Heart left ventricle (tissue), 16 donors: ENCODE results near the gene CSMD2. TPM values are rescaled to one million over a fixed set of nuclear protein-coding genes. Genes with fewer than 3 reads are reported as not detected.

ENCODE experiments used
- ATAC-seq, 4 donors: fragments of 200-7000 bp; cut with Tn5 transposase; one replicate each; pipeline ENCODE4 v1.9.1; 2020 to 2022; ENCODE audit warnings: moderate library complexity in 4 of 4, mild to moderate bottlenecking in 3 of 4, moderate number of reproducible peaks in 1 of 4
- DNase-seq, 5 donors: peaks; one replicate each; pipeline ENCODE4 v3.0.0-alpha.2; 2020
- H3K27ac ChIP-seq, 12 donors: fragments of 200-600 bp; sonication (generic) in 4 of 12; one replicate each; pipeline versions ENCODE4 v1.5.0 to v1.8.0; 2016 to 2022; ENCODE audit warnings: mild to moderate bottlenecking in 2 of 12
- H3K27me3 ChIP-seq, 9 donors: fragments of 200-600 bp; sonication (generic) in 2 of 9; one replicate each; pipeline versions ENCODE4 v1.5.1 to v1.8.0; 2016 to 2022; ENCODE audit warnings: mild to moderate bottlenecking in 3 of 9
- H3K36me3 ChIP-seq, 9 donors: fragments of 200-600 bp; sonication (generic) in 2 of 9; one replicate each; pipeline versions ENCODE4 v1.5.0 to v1.8.0; 2018 to 2022; ENCODE audit warnings: mild to moderate bottlenecking in 2 of 9
- H3K4me1 ChIP-seq, 12 donors: fragments of 200-600 bp; sonication (generic) in 4 of 12; one replicate each; pipeline versions ENCODE4 v1.5.0 to v1.8.0; 2016 to 2022; ENCODE audit warnings: mild to moderate bottlenecking in 3 of 12
- H3K4me3 ChIP-seq, 12 donors: fragments of 200-600 bp; sonication (generic) in 4 of 12; one replicate each; pipeline versions ENCODE4 v1.5.0 to v1.8.0; 2017 to 2022; ENCODE audit warnings: mild to moderate bottlenecking in 9 of 12, moderate library complexity in 4 of 12
- H3K9me3 ChIP-seq, 12 donors: fragments of 200-600 bp; sonication (generic) in 4 of 12; one replicate each; pipeline versions ENCODE4 v1.5.0 to v1.8.0; 2016 to 2022; ENCODE audit warnings: mild to moderate bottlenecking in 1 of 12
- CTCF ChIP-seq, 12 donors: fragments of 200-600 bp; sonication (generic) in 4 of 12; IDR thresholded peaks; one replicate each; pipeline versions ENCODE4 v1.5.0 to v1.8.0; 2018 to 2022; ENCODE audit warnings: antibody characterized with exemption in 12 of 12, mild to moderate bottlenecking in 5 of 12
- POLR2A ChIP-seq, 2 donors: fragments of 450-650 bp; IDR thresholded peaks; one replicate each; pipeline ENCODE4 v1.6.1; 2017; ENCODE audit warnings: antibody characterized with exemption in 2 of 2, mild to moderate bottlenecking in 2 of 2, moderate library complexity in 2 of 2
- WGBS, 4 donors: extraction: QIAGEN DNeasy Blood & Tissue Kit in 2 of 4; methylation state at CpG; one replicate each; pipeline versions ENCODE4 v1.1.5 to v1.1.7; 2013 to 2018; 5-methylcytosine and 5-hydroxymethylcytosine counted together
- intact Hi-C, 10 donors: fragments of 100-400 bp; cut with DNase I; formaldehyde crosslinking; loops; one replicate each; pipeline versions ENCODE4 v1.11.1 to v1.14.2; 2022
- polyA plus RNA-seq, 2 donors: library from polyadenylated mRNA; stranded (reverse); fragments of 200-250 nt; gene quantifications; one replicate each; pipeline ENCODE4 v1.2.3, GENCODE V29; 2013
- total RNA-seq, 9 donors: library from RNA; depleted of rRNA in 2 of 9; stranded (reverse); fragments of >200 nt in 2 of 9; fragmentation: NEBNext Ultra II Directional in 3 of 9; extraction: Animal tissue kit (Norgen Biotek cat#: 25700) in 3 of 9; gene quantifications; one replicate each; pipeline versions ENCODE4 v1.1.0 to v1.2.4, GENCODE V29; 2016 to 2023
- donor health status: ischemic (EF 13 %, LVEDD 7.1; RV severe dilation, severe dysfunction).
- donor health status: healthy with polysubstance abuse.
- donor health status: DM: no; HTN: yes; CAD: no.
- donor health status: DM: no; HTN: no; CAD: no.
- donor health status: ischemic (EF 25% LVEDD 6.9; RV normal size, moderate dysfunction).
- donor health status: ischemic (EF 25% LVEDD 5.7; RV mildly dilated, moderate dysfunction).
- donor health status: healthy.
- donor health status: DM: yes; HTN: yes; CAD: no.
- donor health status: ischemic (EF 35%, LVEDD 5.7; RV mildly dilated, moderate dysfunction).
- donor health status: nonischemic (EF 11% LVEDD 7.7; RV severe dilation, severe dysfunction).
- donor health status: DM: yes; HTN: yes; CAD: no.
- donor health status: PGD.
- donor health status: ischemic (EF 29% LVEDD 5.4; RV normal size, mild dysfunction).
- donor health status: nonischemic (EF 23%, LVEDD 6.1; RV moderate dilation, normal function).

Gene CSMD2
- total and polyA plus RNA-seq, 11 donors = 0.02 to 0.79 (median 0.22) TPM

GRCh38 chr1:34165422-34165921, 442 bp upstream of the CSMD2 start:
- TF ChIP-seq POLR2A (IDR thresholded peaks at IDR 0.05) (no peak), CTCF (IDR thresholded peaks at IDR 0.05) (no peak)
- intact Hi-C loops = loop anchor here in 5 of 10 donors (10.0 kb wide), 4 partner anchors 291 to 531 kb away; no protein-coding TSS in a partner anchor

GRCh38 chr1:34163792-34164731, 968 bp downstream of the CSMD2 start:
- DNase-seq (no peak), ATAC-seq (peak in 1 of 4 donors; percentile 7)
- peak overlapping the region; percentile 18 to 56 (median 42) for H3K4me3 ChIP-seq
- intact Hi-C loops = loop anchor here in 7 of 10 donors (5.0 to 10.0 kb wide), 7 partner anchors 289 to 532 kb away; no protein-coding TSS in a partner anchor
- WGBS, 4 donors = 1% methylated on average over 30 to 75 of the region's 75 CpGs
- TF ChIP-seq CTCF (IDR thresholded peaks at IDR 0.05) = no peak
- TF ChIP-seq POLR2A (IDR thresholded peaks at IDR 0.05) = no peak
- peaks cover 2 to 42% (median 18%) of the 10 kb centered on the region in 12 donors for H3K4me1 ChIP-seq
- no peaks in the 10 kb centered on the region for H3K36me3 ChIP-seq
- peaks cover 8 to 84% (median 61%) of the 10 kb centered on the region in 9 donors for H3K27me3 ChIP-seq
- no peaks in the 10 kb centered on the region for H3K9me3 ChIP-seq
- no peak overlapping the region for H3K27ac ChIP-seq

More at GRCh38 chr1:34165422-34165921, 442 bp upstream of the CSMD2 start:
- no peak overlapping the region for H3K27ac ChIP-seq
- H3K4me3 ChIP-seq = peak overlapping the region in 11 of 12 donors; percentile 18 to 56 (median 42)
- no peaks in the 10 kb centered on the region for H3K9me3 ChIP-seq
- ATAC-seq = no peak
- H3K4me1 ChIP-seq = peaks cover 2 to 42% (median 18%) of the 10 kb centered on the region in 12 donors
- 0 to 4% (median 2%) methylated on average over 10 to 13 of the region's 13 CpGs for WGBS, 4 donors
- H3K27me3 ChIP-seq = peaks cover 8 to 93% (median 63%) of the 10 kb centered on the region in 9 donors
- DNase-seq = no peak
- no peaks in the 10 kb centered on the region for H3K36me3 ChIP-seq

GRCh38 chr1:34162852-34163766, 1.9 kb downstream of the CSMD2 start:
- Histone ChIP-seq H3K27ac (no peak overlapping the region), H3K36me3 (no peaks in the 10 kb centered on the region), H3K4me3 (peak overlapping the region; percentile 16 to 56 (median 42)), H3K9me3 (no peaks in the 10 kb centered on the region), H3K4me1 (peaks cover 2 to 42% (median 18%) of the 10 kb centered on the region in 12 donors), H3K27me3 (peaks cover 8 to 78% (median 55%) of the 10 kb centered on the region in 9 donors)
- 1 to 2% (median 2%) methylated on average over 41 to 46 of the region's 46 CpGs for WGBS, 4 donors
- ATAC-seq = peak; percentile 89 to 96 (median 92)
- DNase-seq = peak; percentile 48 to 77 (median 66)
- intact Hi-C loops = loop anchor here in 7 of 10 donors (5.0 to 10.0 kb wide), 7 partner anchors 288 to 531 kb away; no protein-coding TSS in a partner anchor
- TF ChIP-seq POLR2A (IDR thresholded peaks at IDR 0.05) = no peak
- TF ChIP-seq CTCF (IDR thresholded peaks at IDR 0.05) = peak; percentile 14 to 69 (median 54)
